ENCODE data around the gene HAPLN2.
"Not testable (repeated sequence)": the region's sequence is repeated elsewhere in the genome, so short reads cannot be mapped to it uniquely, and the experiment has no call there.

The HAPLN2 gene

DNA sequence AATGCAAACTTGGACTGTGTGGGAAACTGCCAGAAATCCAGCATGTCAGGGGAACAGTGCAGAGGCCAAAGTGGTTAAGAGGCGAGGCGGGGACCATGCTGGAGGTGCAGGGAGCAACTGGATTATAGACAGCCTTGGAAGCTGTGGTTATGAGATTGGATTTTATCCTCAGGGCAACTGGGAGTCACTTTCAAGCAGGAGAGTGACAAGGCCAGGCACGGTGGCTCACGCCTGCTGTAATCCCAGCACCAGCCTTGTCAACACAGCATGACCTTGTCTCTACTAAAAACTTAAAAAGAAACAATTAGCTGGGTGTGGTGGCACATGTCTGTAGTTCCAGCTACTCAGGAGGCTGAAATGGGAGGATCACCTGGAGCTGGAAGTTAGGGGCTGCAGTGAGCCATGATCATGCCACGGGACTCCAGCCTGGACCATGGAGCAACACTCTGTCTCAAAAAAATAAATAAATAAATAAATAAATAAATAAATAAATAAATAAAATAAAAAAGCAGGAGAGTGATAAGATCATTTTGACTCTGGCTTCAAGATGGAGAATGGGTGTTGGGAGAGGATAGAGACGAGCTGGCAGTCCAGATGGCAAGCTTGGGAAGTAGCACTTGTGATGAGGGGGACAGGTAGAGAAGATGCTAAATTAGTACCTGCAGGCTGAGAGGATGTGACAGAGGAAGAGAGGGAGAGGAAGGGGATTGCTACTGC is 3.5 kb downstream of the HAPLN2 start:
- no peak for DNase-seq (ENCODE audit: low read depth)

DNA sequence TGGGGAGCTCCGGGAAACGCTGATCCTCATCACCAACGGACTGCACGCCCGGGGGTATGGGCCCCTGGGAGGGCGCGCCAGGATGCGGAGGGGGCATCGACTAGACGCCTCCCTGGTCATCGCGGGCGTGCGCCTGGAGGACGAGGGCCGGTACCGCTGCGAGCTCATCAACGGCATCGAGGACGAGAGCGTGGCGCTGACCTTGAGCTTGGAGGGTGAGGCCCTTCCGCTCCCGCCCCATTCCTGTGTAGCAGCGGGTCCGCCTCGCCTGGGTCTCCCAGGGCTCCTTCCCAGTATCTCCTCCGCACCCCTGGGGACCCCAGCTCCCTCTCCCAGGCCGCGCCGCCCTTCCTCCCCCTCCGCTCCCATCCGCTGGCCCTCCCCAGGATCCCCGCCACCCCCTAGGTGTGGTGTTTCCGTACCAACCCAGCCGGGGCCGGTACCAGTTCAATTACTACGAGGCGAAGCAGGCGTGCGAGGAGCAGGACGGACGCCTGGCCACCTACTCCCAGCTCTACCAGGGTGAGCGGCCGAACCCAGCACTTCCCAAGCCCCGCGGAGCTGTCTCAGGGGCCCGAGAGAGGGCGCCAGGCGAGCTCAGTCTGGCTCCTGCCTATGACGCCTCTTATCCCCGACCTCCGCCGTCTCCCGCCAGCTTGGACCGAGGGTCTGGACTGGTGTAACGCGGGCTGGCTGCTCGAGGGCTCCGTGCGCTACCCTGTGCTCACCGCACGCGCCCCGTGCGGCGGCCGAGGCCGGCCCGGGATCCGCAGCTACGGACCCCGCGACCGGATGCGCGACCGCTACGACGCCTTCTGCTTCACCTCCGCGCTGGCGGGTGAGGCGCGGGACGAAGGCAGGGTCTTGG is 5.0 kb downstream of the HAPLN2 start:
- DNase-seq (ENCODE audit: low read depth), result no peak

DNA sequence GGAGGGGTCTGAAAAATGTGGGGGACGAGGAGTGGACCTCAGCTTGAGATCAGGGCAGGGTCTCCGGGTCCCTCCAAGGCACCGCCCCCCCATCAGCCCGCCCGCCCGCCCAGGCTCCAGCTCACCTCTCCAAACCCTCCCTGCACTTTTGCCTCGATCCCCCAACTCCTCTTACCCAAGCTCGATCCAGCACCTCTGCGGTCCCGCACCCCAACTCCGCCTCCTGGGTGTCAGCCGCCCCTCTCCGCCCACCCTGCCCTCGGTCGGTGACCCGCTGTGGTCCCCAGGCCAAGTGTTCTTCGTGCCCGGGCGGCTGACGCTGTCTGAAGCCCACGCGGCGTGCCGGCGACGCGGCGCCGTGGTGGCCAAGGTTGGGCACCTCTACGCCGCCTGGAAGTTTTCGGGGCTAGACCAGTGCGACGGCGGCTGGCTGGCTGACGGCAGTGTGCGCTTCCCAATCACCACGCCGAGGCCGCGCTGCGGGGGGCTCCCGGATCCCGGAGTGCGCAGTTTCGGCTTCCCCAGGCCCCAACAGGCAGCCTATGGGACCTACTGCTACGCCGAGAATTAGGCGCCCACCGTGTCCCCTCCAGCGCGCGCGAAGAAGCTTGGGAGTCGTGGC is 5.7 kb downstream of the HAPLN2 start:
- no peak for DNase-seq (ENCODE audit: low read depth)

DNA sequence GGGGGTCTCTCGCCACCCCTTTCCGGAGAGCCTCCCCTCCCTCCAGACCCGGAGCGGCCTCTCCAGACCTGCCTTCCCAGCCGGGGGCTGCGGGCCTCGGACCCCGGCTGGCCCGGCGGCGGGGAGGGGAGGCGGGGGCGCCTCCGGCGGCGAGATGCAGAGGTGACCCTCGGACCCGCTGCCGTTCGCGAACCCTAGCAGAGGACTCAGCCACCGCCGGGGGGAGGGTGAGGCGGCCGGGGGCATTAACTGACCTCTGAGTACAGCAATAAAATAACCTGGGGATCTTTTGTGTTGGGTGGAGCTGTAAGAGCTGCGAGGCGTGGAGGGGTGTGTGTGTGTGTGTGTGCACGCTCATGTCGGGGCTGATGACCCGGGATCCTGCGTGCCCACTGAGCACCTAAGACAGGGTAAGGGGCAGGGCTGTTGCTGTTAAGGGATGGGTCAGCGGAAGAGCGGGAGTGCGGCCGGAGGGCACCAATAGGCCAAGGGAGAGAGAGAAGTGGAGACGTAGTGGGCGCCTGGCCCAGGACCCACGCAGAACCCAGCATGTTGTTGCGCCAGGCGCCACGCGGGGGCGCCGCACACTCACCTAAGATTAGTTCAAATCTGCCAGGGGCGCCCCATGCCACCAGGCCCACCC is 6.3 kb downstream of the HAPLN2 start:
- DNase-seq (ENCODE audit: low read depth), result no peak

DNA sequence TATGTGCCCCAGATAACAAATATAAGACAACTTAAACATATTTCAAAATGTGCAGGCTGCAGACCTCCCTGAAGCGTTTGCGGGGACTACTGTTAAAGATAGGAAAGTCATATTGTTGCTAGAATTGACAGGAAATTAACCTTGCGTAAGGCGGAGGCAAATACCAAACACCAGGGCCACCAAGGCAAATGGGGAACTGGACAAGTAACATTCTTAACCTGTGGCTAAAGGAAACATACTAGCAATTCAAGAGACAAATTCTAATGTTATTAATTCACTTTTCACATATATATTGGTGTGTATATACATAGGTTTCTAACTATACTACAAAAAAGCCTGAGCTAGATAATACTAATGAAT is 6.8 kb downstream of the HAPLN2 start:
- DNase-seq (ENCODE audit: low read depth), result no peak

DNA sequence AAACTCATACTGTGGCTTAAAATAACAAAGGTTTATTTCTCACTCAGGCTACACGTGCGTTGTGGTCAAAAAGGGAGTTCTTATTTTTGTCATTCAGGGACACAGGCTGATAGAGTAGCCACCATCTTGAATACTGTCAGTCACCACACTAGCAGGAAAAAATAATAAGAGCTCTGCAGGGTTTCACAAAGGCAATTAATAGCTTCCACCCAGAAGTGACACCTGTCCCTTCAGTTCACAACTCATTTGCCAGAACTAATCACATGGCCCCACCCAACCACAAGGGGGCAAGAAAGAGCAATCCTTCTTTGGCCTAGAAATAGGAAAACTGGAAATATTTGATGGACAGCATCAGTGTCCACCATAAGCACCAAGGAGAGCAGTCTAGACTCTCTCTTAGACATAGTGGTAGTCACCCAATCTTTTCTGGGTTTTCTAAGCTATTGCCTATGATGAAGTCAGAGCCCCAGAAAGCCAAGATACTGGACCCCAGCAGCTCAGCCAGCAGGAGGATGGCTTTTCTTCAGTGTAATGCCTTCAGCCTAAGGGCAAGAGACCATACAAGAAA is 8.2 kb downstream of the HAPLN2 start:
- no peak for DNase-seq (ENCODE audit: low read depth)

DNA sequence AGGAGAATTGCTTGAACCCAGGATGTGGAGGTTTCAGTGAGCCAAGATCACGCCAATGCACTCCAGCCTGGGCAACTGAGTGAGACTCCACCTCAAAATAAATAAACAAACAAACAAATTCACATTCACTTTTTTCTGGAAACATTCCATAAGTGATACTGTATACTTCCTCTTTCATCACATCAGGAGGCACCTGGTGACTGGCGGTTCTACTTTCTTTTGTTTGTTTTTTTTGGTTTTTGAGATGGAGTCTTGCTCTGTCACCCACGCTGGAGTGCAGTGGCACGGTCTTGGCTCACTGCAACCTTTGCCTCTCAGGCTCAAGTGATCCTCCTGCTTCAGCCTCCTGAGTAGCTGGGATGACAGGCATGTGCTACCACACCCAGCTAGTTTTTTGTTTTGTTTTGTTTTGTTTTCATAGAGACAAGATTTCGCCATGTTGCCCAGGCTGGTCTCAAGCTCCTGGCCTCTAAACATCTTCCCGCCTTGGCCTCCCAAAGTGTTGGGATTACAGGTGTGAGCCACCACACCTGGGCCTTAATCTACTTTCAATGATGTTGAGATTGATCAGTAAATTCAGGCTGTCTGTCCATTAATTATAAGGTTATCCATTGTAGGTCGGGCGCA is 10.7 kb downstream of the HAPLN2 start:
- DNase-seq (ENCODE audit: low read depth), result no peak

DNA sequence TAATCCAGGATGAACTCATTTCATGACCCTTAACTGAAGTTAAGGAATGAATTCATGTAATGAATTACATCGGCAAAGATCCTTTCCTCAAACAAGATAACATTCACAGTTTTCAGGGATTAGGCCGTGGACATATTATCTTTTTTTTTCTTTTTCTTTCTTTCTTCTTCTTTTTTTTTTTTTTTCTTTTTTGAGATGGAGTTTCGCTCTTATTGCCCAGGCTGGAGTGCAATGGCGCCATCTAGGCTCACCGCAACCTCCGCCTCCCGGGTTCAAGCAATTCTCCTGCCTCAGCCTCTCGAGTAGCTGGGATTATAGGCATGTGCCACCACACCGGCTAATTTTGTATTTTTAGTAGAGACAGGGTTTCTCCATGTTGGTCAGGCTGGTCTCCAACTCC is 11.9 kb downstream of the HAPLN2 start:
- DNase-seq (ENCODE audit: low read depth), result not testable (repeated sequence)

DNA sequence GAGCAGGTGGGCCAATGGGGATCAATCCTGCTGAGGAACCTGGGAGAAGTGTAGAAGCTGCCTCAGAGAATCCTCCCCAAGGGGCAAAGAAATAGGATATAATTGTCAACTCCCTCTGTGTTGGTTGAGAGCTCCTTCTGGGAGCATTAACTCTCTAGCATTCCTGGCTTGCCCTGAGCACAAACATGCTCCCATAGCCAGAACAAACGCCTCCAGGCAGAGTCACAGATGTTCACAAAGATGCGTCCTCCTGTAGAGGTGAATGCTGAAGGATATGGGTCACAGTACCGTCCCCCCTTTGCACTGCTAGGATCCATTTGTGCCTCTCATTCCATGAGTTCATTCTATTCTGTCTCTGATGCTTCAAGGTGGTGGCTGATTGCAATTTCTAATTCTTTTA is 13.1 kb downstream of the HAPLN2 start:
- no peak for DNase-seq (ENCODE audit: low read depth)

DNA sequence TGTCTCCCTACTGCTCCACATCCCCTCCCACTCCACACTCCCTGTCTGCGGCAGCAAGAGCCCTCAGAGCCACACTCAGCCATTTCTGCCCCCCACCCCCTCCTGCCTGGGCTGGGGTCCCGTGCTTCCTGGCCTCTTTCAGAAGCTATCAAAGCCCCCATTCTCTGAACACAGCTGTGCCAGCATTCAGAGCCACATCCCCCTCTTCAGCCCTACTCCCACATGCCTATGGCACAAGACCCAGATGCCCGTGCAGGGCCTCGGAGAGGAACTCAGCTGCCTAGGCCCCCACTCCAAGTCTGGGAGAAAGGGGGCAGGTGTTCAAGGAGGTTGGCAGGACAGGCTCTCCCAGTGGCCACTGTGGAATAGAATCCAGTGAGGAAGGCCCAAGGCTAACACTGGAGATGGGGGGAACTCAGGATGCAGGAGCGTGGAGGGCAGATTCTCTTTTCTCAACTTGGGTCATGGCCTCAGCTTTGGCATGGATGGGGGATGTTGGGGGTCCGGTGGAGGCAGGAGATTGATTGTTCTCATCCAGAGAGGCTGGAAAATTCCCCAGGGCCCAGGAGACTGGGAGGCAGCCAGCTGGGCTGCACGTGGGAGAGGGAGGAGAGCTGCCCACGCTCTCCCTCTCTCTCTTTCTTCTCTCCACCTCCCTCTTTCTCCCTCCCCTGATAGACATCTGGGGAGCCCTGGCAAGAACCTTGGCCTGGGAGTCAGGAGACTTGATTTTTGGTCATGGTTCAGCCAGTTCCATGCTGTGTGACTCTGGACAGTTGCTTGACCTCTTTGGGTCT is 19.2 kb downstream of the HAPLN2 start:
- no peak for DNase-seq (ENCODE audit: low read depth)

DNA sequence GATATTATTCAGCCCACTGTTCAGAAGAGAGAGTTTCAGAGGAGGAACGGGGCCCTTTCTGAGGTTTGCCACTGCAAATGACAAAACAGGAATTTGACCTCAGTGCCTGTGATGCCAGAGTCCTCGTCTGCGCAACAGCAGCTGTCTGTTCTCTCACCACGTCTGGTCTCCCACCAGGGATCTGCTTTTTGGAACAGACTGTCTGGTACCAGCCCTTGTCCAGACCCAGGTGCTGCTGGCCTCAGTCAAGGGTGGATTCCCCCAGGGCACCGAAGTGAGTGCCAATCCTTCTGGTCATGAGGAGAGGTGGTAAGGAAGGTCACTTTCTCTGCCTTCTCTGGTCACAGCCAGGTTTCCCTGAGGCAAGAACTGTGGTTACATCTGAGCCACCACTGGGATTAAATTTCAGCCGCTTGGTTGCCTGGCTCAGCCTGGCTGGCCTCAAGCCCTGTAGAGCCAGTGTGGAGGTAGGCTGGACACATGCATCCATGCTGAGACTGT is 20.4 kb downstream of the HAPLN2 start:
- DNase-seq (ENCODE audit: low read depth), result no peak

DNA sequence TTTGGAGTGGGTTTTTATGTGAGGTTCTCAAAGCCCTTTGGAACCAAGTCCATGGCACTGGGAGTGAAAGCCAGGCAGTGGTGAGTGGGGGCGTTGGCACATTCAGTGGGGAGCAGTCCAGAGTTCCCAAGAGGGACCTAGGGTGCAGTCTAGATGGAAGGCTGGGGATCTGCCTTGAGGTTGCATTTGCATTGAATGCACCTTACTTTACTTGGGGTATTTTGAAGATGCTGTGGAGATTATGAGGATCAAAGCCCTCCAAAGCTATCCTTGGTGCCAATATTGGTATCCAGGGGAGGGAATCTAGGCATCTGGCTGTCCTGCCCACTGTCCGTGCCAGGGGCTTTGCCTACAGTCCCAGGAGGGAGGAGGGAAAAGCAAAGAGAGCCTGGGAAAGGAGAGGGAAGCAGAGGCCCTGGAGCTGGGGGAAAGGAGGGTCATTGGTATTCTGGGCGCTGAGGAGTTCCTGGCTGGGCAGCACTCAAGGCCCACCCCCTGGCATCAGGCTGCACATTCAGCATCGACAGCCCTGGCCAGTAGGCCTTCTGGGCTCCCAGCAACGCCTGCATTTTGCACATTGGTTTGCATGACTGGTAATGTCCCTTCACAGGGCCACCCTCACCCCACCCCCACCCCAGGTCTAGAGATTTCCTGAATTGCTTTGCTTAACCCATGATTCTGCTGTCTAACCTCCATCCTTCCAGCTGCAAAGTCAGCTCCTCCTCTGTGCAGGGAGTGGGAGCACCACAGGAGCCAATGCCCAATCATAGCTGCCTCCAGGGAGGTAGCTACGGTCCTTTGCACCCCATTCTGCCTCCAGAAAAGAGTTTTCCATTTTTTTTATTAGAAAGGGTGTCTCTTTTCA is 21.9 kb downstream of the HAPLN2 start:
- DNase-seq (ENCODE audit: low read depth), result no peak

DNA sequence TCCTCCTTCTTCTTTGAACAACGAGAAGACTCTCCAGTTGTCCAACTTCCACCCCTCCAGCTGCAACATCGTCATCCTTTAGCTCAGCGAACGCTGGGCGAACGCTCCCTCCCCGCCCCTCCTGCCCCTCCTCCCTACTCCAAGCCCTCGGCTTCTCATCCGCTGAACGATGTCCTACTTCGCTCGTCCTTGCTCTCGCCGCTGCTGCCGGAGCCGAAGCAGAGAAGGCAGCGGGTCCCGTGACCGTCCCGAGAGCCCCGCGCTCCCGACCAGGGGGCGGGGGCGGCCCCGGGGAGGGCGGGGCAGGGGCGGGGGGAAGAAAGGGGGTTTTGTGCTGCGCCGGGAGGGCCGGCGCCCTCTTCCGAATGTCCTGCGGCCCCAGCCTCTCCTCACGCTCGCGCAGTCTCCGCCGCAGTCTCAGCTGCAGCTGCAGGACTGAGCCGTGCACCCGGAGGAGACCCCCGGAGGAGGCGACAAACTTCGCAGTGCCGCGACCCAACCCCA is 22.6 kb downstream of the HAPLN2 start, which contains the start of gene BCAN:
Gene BCAN, plus strand, starts transcription at position 357 of the 504 bp plus-strand sequence. CDS start 3,938 bp downstream, outside the sequence.
- no peak for DNase-seq (ENCODE audit: low read depth)

DNA sequence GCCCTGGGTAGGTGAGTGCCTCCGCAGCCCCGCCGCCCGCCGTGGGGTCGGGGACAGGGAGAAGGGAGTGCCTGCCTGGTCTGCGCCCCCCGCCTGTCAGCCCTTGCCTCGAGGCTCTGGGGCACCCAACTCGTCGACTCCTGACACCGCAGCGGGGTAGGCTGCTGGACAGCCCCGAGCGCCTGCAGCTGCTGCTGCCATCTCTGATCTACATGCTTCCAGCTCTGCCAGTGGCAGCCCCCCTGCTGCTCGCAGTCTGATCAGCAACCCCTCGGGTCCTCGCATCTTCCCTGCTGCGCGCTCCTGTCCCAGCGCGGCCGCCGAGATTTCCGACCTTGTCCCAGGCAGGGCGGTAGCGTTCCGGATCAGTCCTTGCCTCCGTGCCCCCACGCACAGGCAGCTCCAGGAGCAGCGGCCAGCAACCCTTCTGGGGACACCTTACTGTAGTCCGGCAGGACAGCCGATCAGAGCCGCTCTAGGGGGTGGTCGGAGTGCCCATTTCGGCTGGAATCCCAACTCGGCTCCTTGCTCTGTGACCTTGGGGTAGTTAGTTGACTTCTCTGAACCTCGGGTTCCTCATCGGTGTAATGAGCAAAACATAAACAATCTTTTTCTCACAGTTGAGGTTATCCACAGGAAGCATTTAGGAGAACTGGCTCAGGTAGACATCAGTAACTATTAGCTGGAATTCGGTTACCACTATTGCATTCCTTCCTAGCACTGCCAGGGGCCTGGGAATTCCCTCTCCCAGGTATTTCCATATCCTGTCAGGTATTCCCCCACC is 23.2 kb downstream of the HAPLN2 start:
- no peak for DNase-seq (ENCODE audit: low read depth)

DNA sequence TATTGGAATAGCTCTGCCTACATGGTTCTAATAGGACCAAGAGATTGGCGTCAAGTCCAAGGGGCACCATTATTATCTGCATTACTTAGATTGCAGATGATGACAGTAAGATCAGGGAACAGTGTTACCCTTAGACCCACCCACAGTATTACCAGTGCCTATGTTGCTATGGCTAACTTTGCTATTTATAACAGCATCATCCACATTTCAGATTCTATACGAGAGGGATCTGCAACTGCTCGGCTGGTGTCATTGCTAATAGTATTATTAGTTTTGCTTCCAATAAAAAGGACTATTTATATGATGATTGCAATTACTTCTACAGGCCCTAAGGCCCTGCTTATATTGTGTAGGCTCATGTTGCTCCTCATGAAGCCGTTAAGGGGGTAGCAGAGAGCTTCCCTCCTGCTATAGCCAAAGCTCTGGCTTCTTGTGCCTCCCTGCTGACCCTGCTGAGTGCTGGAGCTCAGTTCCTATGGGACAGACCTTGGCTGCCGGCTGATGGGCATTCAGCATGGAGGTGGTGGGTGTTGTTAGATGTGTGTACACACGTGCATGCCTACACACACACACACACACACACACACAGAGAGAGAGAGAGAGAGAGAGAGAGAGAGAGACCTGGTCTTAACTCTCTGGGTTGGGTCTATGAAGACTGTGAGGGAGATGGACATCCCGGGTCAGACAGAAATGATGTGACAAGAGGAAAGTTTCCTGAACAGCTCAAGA is 24.0 kb downstream of the HAPLN2 start:
- no peak for DNase-seq (ENCODE audit: low read depth)

DNA sequence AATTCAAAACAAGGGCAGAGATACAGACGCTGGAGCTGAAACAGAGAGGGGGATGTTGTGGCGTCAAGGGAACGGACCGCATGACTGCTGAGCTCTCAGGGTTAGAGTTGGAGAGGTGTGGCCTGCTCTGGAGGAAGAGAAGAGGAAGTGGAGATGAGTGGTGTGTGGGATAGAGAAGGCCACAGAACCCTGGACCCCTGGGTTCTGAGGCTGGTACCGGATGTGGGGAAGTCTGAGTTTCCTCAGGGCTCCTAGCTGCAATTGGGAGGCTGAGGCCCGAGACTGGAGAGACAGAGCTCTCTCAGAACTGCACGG is 24.5 kb downstream of the HAPLN2 start:
- no peak for DNase-seq (ENCODE audit: low read depth)

DNA sequence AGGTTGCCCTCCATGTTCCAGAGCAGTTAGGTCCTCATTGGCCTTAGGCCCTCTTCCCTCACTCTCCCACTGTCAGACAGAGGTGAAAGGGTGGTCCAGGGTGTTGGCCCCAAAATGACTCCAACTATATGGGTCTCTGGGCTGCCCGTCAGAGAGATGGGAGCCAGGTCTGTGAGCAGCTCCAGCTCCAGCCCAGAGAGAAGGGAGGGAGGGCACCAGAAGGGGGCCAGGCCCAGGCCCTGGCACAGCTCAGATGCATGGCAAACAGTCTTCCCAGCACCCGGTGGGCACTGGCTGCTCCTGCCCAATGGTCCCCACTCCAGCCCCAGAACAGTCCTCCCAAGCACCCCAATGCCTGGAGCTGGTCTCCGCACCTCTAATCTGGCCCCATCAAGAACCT is 24.9 kb downstream of the HAPLN2 start:
- DNase-seq (ENCODE audit: low read depth), result no peak

DNA sequence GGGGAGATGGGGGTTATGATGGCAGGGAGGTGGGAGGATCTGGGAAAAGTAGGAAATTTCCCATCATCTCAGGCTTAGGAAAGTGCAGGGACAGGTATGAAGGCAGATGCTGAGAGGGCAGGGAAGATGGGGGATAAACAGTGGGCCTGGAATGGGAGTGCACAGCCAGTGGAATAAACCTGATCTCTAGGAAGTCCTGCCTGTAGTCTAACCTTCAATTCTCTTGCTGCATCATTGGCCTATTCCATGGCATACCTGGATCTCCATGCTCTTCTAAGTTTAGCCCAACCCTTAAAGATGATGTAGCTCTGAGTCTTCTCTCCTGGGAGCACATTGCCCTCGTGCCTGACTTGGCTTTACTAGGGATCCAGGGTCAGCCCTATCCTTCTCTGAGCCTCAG is 25.4 kb downstream of the HAPLN2 start:
- no peak for DNase-seq (ENCODE audit: low read depth)

Measured in non-pigmented ciliary epithelial cell (primary cell).